GM19351 (cell line): ENCODE data around the gene SFXN2.
A peak's percentile ranks its signal among the peaks of the same experiment; 100 is the strongest.
"Not testable (repeated sequence)": the region's sequence is repeated elsewhere in the genome, so short reads cannot be mapped to it uniquely, and the experiment has no call there.

Experiments
- ATAC-seq: cut with Tn5 transposase; IDR thresholded peaks from one replicate; pipeline ENCODE4 v1.9.1; 2021; ENCODE audit warnings: mild to moderate bottlenecking, moderate library complexity; ENCODE audit not compliant: unreplicated experiment

The SFXN2 gene

DNA sequence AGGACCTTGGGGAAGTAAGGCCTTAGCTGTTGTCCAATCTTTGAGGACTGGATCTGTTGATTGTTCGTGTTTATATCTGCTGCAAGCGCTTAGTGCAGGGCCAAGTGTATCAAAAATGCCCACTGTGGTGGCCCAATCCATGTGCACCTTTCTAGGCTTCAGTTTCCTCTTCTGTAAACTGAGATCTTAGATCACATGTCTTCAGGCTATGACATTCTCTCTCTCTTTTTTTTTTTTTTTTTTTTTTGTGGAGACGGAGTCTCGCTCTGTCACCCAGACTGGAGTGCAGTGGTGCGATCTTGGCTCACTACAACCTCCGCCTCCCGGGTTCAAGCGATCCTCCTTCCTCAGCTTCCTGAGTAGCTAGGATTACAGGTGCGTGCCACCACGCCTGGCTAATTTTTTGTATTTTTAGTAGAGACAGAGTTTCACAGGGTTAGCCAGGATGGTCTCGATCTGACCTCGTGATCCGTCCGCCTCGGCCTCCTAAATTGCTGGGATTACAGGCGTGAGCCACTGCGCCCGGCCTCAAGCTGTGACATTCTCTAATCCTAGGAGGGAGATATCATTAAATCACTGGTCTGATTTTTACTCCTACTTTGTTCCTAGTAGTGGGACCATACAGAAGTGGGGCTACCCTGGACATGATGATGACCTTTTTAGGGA is 2.6 kb downstream of the SFXN2 start:
- ATAC-seq: not testable (repeated sequence)

DNA sequence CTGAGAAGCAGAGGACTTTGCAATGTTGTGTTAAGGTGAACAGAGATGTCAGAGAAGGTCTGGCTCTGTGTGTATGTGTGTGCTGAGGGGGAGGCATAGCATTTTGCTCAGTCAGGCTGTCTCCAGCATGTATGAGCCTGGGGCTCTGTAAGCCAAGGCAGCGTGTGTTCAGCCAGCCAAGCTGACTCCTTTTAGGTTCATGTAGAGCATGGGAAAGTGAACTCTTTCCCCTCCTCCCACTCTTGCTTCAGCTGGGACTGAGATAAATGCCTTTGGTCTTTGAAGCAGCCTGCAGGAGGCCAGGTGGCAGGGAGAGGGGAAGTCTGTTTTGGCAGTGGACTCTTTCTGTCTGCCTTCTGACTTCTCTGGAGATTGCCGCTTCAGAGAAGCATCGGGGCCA is 3.8 kb downstream of the SFXN2 start:
- ATAC-seq: no peak

DNA sequence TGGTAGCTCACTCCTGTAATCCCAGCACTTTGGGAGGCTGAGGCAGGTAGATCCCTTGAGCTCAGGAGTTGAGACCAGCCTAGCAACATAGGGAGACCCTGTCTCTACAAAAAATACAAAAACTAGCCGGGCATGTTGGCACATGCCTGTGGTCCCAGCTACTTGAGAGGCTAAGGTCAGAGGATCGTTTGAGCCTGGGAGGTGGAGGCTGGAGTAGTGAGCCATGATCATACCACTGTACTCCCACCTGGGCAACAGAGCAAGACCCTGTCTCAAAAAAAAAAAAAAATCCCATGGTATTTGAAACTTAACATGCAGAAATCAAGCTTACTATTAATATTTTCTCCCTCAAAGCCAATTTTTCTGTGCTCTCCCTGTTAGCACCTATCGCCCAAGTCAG is 5.9 kb downstream of the SFXN2 start:
- ATAC-seq: no peak

DNA sequence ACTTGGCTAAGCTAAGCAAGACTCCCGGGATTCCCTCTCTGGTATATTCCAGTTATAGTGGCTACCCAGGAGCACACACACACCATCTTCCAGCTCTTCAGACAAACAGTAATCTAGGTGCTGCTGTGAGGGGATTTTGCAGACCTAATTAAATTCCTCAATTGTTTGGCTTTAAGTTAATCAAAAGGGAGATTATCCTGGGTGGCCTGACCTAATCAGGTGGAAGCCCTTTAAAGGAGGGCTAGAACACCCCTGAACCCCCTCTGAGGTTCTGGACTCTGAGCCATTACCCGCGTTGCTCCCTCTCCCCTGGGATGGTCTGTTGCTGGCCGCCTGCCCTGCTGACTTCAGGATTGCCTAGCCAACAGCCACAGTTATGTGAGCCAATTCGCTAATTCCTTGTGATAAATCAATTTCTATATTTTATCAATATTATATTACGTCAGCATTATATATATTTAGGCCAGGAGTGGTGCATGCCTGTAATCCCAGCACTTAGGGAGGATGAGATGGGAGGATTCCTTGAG is 6.4 kb downstream of the SFXN2 start:
- ATAC-seq: no peak

DNA sequence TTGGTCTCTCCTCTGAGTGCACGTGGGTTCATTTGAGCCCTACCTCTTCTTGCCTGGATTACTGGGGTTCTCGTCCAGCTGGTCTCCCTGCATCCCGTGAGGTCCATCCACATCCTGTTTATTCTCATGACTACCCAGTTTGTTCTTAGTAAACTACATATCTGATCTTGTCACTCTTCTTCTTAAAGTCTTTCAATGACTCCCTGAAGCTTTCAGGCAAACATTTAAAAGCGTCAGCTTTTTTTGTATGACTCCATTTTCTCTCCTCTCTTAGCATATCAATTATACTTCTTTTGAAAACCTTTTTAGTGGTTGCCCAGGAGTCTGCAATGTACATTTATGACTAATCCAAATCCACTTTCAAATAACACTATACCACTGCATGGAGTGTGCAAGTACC is 7.5 kb downstream of the SFXN2 start:
- no peak for ATAC-seq

DNA sequence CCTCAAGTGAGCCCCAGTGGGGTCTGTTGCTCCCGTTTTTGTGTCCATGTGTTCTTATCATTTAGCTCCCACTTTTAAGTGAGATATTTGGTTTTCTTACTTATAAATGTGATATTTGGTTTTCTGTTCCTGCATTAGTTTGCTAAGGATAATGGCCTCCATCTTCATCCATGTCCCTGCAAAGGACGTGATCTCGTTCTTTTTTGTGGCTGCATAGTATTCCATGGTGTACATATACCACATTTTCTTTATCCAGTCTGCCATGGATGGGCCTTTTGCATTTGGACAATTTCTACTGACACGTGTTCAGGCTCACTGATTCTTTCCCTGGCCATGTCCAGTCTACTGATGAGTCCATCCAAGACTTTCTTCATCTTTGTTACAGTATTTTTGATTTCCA is 9.6 kb downstream of the SFXN2 start:
- ATAC-seq: no peak

DNA sequence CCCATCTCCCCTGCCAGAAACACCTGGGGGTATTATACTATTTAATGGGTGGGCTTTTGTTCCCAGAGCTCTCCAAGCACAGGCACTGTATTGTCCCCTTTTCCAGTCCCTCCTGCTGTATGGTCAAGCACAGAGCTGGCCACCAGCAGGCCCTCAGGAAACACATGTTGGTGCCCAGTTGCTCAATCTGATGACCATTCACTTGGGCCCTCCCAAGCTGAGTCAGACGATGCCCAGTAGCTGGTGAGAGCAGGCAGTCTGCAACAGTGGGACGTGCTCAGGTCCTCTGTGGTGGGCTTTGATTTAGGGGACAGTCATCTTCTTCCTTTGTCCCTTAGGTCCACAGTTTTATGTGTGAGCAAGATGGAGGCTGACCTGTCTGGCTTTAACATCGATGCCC is 11.8 kb downstream of the SFXN2 start:
- no peak for ATAC-seq

DNA sequence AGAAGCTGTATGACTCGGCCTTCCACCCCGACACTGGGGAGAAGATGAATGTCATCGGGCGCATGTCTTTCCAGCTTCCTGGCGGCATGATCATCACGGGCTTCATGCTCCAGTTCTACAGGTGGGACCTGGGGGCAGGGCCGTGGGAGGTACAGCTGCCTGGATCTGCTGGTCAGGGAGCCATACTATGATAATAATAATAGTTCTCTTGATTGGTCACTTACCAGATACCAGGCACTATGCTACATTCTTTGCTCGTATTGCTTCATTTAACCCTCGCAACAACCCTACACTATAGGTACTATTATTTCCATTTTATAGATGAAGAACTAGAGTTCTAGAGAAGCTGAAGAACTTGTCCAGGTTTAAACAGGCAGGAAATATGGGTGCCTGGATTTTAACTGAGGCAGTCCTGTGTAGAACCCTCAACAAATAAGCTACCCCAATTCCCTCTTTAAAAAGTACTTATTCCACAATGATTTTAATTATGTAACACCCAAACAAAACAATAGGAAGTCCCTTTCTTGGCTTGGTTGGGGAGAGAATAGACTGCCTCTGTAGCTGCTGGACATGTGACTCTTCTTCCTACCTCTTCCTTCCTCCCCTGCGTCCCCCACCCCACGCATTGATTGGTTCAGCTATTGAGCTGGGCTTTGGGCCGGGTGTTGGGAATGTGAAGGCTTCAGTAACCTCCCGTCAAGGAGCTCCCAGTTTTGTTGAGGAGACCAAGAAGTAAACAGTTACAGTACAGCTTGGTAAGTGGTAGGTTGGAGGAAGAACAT is 12.8 kb downstream of the SFXN2 start:
- ATAC-seq: no peak

DNA sequence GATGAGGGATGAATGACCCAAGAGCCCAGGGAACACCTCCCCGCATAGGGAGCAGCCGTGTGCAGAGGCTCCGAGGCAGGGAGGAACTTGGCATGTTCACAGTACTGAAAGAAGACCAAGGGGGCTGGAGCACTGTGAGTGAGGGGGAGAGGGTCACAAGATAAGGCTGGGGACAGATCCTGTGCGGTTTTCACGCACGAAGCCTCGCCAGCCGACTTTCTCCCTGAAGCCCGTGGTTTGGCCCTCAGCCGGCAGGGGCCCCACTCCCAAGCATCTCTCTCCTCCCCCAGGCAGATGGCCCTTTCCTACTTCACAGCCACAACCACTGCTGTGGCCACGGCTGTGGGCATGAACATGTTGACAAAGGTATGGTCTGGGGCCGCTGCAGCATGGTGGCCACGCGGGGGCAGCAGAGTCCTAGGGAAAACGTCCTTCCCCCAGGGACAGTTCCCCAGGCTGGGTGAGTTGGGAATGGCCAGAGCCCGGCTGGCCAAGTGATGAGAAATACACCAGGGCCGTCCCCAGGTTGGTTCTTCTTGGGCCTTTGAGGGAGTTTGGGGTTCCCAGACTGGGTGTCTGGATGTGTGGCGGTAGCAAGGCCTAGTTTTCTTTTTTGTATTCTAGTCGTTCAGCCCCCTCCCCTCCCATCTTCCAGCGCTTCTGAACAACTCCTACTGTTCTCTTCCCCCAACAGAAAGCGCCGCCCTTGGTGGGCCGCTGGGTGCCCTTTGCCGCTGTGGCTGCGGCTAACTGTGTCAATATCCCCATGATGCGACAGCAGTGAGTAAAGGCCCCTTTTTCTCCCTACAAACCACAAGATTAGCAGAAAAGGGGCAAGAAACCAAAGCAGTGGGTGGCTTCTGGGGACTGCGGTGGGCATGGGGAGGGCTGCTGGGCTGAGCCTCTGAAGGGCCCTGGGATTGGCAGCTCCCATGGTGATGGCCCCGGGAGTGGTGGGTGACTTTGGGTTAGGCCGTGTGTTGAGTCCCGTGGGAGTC is 14.9 kb downstream of the SFXN2 start:
- ATAC-seq: no peak

DNA sequence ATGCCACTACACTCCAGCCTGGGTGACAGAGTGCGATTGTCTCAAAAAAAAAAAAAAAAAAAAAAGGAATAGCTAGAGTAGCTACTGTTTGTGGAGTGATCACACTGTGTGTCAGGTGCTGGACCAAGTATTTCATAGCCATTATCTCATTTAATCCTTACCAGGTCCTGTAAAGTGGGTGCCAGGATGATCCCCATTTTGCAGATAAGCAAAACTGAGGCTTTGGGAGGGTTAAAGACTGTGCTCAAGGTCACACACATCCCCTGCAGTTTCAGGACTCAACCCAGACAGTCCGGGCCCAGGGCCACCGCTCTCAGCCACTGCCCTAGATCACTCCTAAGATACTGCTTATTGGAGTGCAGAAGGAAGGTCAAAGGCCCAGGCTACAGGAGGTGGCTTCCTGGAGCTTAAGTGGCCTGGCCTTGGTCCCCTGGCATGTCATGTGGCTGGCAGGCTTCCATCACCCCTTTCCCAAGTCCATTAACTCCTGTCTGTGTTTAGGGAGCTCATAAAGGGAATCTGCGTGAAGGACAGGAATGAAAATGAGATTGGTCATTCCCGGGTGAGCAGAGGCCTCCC is 16.9 kb downstream of the SFXN2 start:
- no peak for ATAC-seq

DNA sequence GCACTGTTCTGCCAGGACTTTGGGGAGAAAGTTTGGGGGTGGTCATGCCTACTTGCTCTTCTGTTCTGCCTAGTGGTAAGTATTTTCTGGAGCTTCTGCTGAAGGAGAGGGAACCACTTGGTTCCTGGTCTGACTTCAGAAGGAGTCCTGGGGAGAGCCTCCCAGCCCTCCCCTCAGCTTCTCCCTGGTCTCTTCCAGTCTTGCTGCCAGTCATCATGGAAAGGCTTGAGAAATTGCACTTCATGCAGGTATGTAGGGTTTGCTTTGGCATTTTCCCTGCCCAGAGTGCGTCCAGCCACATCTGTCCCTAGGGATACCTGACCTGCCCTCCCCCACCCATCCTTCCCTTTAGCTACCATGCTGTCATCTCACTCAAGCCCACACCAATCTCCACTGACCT is 18.2 kb downstream of the SFXN2 start:
- no peak for ATAC-seq

DNA sequence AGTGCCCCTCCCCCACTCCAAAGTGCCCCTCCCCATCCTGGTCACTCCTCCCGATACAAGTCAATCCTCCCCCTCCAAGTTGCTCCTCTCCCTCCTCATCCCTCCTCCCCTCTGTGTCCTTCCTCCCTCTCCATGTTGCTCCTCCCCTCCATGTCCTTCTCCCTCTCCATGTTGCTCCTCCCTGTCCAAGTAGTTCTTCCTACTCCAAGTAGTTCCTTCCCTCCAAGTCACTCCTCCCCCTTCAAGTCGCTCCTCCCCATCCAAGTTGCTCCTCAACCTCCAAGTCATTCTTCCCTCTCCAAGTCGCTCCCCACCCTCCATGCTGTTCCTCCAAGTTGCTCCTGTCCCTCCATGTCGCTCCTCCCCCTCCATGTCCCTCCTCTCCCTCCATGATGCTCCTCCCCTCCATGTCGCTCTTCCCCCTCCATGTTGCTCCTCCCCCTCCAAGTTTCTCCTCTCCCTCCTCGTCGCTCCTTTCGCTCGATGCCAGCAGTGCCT is 20.7 kb downstream of the SFXN2 start:
- no peak for ATAC-seq

DNA sequence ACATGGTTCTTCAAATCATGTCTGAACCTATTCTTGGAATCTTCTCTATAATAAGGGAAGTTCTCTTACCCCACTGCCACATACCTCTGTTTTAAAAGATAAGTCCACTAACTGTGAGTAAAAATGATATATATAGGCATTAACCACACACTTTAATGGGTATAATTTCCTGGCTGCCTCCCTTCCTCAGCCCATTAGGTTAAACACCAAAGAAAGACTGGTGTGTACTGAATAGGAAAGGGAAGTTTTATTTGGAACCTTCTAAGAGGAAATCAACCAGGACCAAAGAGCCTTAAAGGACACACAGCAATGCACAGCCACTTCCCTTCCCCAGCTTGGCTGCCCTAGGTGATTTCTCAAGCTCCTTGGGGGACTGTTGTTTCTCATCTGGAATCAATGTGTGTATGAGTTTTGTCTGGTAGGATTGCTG is 24.3 kb downstream of the SFXN2 start:
- ATAC-seq: no peak

DNA sequence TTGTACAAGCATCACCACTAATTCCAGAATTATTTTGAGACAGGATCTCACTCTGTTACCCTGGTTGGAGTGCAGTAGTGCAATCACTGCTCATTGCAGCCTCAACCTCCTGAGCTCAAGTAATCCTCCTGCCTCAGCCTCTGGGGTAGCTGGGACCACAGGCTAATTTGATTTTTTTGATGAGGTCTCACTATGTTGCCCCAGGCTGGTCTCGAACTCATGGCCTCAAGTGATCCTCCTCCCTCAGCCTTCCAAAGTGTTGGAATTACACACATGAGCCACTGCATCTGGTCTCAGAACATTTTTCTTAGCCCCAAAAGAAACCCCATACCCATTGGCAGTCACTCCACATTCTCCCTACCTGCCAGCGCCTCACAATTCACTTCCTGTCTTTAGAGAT is 25.8 kb downstream of the SFXN2 start:
- ATAC-seq: no peak

DNA sequence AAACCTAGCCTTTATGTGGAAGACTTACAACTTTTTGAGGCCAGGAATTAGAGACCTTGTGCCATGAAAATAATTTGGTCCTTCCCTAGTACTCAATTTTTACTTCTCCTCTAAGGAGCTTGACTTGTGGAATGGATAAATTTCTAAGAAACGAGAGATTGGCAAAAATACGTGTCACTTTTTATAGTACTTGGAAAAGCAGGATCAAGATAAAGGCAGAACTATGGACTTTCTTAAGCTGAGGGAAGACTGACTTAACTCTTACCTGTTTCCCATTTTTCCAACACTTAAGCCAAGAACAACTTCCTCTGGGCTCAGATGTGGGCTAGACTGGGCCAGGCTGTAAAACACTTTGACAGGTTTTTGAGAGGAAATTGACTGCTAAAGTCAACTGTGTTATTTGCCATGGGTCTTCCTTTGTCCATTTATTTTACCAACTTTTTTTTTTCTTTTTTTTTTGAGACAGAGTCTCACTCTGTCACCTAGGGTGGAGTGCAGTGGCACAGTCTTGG is 27.3 kb downstream of the SFXN2 start:
- no peak for ATAC-seq

DNA sequence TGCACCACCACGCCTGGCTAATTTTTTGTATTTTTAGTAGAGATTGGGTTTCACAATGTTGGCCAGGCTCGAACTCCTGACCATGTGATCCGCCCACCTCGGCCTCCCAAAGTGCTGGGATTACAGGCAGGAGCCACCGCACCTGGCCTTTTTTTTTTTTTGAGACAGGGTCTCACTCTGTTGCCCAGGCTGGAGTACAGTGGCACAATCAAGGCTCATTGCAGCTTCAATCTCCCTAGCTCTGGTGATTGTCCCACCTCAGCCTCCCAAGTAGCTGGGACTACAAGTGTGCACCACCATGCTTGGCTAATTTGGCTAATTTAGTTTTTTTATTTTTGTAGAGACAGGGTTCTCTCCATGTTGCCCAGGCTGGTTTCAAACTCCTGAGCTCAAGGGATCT is 27.9 kb downstream of the SFXN2 start:
- ATAC-seq: not testable (repeated sequence)

DNA sequence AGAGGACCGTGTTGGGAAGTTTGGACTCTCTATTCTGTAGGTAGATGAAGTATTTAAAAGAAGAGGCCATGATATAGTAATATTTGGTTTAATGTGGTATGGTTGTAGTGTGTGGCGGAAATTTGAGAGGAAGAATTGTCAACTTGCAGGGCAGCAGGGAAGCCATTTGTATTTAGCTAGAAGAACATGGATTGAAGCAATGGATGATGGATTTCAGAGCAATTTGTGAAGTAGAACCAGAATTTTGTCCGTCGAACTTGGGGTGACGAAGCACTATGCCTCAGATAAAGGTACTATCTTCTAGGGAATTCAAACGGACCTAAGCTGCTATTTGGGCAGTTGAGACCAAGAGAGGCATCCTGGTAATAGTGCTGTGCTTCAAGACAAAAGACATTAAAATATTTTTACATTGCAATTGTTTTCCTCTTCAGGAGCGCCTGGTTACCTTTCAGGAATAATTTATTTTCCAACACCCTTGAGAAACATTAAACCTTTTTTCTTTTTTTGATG is 28.7 kb downstream of the SFXN2 start:
- no peak for ATAC-seq

DNA sequence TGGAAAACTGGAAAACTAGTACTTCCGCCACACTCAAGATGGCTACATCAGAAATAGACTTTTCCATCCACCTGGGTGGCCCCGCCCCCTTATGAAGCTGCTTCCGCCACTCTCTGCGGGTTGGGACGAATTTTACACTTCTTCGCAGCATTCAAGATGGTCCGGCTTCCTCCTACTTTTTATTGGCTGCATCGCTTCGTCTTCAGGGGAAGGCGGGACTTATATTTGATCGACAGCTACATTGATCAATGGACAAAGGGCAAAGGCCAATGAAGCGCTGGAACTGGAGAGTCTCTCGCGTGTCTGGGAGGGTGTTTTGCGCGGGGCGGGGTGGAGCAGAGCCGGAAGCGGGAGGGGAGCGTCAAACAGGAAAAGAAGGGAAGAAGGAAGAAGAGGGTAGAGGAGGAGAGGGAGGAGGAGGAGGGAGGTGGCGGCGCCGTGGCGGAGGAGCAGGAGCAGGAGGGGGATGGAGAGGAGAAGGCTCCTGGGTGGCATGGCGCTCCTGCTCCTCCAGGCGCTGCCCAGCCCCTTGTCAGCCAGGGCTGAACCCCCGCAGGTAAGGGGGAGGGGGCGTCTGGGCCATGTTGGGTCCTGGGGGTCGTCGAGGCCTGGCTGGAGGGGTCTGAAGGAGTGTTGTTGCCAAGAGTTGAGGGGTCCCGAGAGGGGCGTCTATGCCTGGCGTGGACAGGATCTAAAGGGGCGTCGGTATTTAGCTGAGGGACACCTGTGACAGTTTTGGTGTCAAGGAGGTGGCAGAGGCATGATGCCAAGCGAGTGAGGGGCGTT is 29.3 kb downstream of the SFXN2 start, which contains the start of gene WBP1L:
Gene WBP1L (plus strand): TSS at position 361 of the 786 bp plus-strand sequence. CDS start 106 bp downstream, at position 467.
- peak; percentile 97 for ATAC-seq

DNA sequence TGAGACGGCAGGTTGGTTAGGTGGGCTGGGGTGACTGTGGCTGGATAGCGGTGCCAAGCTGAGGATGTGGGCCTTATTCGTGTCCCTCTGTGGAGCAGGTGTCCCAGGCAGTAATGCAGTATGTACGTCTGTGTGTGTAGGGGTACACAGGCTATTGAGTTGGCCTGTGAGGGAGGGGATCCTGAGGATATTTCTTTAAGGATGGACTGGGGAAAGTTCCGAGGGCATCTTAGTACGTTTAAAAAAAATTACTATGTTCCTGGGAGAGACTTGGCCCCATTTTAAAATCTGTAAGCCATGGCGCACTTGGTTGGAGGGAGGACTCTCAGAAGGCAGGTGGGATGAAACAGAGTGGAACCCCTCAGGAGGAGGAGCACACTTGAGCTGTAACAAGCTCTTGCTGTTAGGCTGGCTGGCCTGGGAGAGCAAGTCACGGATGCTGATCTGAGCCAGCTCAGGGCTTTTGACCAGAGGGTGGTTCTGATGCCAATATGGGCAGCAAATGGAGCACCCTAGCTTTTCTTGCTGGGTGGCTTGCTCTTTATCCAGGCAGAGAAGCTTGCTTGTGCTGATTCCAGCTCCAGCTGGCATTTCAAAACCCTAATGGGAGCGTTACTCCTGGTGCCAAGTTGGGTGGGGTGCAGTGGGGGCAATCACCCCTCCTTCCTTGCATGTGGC is 30.1 kb downstream of the SFXN2 start:
- peak; percentile 12 for ATAC-seq
